Medulla oblongata (tissue), 1 donor: ENCODE measurements around the gene THAP3.

Experiments
- DNase-seq: peaks from one replicate; pipeline ENCODE4 v3.0.0-alpha.2; 2015; ENCODE audit errors: extremely low spot score

THAP3 gene

GRCh38 chr1:6673816-6674398 is 49.2 kb downstream of the THAP3 start:
- no peak for DNase-seq

GRCh38 chr1:6674771-6675170 is 50.1 kb downstream of the THAP3 start:
- DNase-seq = no peak

GRCh38 chr1:6675941-6676340 is 51.3 kb downstream of the THAP3 start:
- DNase-seq = no peak
